GM19395 (cell line): ENCODE data around the gene LEMD2.

Source experiments
- ATAC-seq: cut with Tn5 transposase; IDR thresholded peaks from one replicate; pipeline ENCODE4 v1.9.1; 2021; ENCODE audit warnings: mild to moderate bottlenecking, moderate library complexity; ENCODE audit not compliant: unreplicated experiment

LEMD2 gene

DNA sequence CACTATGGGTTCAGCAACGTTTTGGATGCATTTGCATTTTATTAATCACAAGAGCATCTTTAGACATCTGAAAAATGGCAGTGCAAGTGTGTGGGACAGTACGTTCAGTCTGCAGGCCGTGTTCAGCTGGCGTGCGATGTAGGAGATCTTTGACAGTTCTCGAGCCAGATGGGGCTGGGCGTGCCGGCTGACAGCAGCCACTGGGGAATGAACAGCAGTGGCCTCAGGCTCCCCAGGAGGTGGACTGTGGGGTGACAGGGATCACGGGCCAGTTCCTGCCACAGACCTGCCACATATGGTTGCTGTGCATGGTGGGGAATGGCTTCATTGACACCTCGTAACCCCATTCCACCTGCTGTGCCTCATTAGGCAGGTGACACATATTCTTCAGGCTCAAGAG, 31.3 kb upstream of the LEMD2 start:
- ATAC-seq = no peak

- ATAC-seq = no peak
Measured at GRCh38 chr6:33819021-33819420, 30.1 kb upstream of the LEMD2 start.

DNA sequence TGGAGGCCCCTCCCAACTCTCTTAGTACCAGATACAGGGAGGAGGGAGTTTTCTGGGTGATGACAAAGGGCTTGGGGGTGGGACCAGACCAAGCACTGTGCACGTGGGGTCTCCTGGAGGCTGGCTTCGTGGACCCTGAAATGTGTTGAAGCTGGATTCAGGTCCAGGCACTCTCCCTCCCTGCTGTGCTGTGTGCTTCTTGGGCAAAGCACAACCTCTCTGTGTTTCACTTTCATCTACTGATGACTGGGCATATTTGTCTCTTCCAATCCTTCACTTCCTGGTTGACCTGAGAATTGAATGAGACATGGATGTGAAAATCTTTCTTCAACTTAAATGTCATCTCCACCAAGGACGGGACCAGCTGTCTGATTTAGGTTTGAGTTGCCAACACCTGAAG, 29.4 kb upstream of the LEMD2 start:
- ATAC-seq = no peak

- ATAC-seq = no peak
Measured at GRCh38 chr6:33817489-33817888, 28.6 kb upstream of the LEMD2 start.

- no peak for ATAC-seq
Measured at GRCh38 chr6:33816911-33817310, 28.0 kb upstream of the LEMD2 start.

DNA sequence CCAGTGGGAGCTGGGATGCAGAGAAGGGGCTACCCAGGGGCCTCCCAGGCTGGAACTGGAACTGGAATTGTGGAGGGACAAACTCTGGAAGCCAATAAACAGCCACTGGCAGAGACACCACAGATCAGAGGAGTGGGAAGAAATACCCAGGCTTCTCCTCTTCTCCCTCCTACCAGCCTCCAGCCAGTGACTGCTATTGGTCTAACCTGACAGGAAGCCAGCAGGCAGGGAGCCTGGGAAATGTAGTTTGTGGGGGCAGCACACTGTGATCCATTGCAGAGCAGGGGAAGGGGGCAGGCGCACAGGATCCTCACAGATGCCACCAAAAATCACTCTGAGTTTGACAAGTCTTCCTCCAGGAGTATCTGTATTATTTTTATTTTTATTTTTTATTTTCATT, 26.9 kb upstream of the LEMD2 start:
- no peak for ATAC-seq

DNA sequence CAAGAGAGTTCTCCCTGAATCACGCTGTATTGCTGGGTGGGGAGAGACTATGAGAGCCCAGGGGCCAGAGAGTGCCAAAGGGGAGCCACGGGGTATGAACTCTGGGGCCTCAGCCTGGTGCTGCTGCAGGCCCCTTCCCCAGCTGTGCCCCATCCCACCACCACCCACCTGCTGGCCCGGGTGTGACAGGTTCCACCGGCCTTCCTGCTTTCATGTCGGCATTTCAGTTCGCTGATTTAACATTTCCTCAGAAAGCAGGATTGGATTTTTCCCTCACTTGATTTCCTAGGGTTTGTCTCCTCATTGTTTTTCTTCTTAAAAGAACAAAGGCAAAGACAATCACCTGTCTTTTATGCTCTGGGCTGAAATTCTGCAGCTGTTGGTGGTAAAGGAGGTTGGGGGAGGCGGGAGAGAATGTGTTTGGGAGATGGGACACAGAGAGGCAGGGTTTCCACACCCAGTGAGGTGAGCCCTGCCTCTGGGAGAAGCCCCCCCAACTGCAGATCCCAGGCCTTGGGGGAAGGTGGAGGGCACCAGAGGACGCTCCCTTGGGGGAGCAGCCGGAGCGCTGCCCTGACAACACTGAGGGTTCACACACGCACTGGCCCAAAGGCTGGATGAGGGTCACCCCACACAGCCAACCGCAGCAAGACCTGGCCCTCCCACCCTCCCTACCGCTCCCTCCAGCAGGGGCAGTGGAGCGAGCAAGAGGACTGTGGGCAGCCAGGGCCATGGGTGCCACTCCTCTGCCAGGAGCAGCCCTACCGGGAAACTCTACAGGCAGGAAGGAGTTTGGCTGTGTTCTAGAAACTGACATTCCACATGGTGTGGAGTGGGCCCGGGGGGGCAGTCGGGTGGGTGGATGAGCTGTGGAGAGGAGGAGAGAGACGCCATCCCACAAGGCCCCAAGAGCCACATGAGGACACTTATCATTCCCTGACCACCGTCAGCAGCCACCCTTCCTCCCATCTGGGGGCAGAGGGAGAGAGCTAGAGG, 25.4 kb upstream of the LEMD2 start:
- ATAC-seq = no peak

GRCh38 chr6:33813246-33813904, 24.4 kb upstream of the LEMD2 start:
- ATAC-seq = no peak

GRCh38 chr6:33812669-33813068, 23.7 kb upstream of the LEMD2 start:
- no peak for ATAC-seq

DNA sequence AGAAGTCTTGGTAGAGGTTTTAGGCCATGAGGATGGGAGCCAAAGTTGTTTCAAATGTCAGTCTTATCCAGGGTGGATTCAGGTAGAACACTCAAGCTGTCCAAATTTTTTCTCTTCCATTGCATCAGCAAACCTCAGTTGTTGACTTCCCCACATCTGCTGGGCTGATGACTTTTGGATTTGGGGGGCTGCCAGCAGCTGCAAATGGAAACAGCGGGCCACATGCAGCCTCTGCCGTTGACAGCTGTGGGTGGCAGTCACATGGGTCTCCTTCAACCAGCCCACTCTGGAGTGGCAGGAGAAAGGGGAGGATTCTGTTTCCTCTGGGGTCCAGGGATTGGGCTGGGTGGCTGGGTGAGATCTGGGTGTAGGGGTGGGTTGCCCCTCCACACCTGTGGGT, 20.7 kb upstream of the LEMD2 start:
- ATAC-seq = no peak

GRCh38 chr6:33808641-33809180, 19.8 kb upstream of the LEMD2 start:
- no peak for ATAC-seq

DNA sequence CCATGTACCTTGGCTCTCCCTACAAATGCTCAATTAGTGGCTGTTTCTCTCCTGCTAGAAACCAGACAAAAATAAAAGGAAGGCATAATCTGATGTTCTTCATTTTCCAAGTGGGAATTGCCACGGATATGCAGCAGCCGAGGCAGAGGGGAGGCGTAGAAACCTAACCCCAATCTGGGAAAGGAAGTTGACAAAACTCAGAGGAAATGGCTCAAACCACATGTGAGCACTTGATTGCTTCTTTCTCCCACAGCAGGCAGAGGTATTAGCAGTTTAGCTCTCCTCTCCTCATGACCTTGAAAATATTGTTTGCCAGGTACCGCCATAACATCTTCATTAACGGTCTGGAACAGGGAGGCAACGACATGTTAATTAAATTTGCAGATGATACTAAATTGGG, 18.7 kb upstream of the LEMD2 start:
- ATAC-seq = no peak

- no peak for ATAC-seq
Measured at GRCh38 chr6:33806841-33807240, 17.9 kb upstream of the LEMD2 start.

DNA sequence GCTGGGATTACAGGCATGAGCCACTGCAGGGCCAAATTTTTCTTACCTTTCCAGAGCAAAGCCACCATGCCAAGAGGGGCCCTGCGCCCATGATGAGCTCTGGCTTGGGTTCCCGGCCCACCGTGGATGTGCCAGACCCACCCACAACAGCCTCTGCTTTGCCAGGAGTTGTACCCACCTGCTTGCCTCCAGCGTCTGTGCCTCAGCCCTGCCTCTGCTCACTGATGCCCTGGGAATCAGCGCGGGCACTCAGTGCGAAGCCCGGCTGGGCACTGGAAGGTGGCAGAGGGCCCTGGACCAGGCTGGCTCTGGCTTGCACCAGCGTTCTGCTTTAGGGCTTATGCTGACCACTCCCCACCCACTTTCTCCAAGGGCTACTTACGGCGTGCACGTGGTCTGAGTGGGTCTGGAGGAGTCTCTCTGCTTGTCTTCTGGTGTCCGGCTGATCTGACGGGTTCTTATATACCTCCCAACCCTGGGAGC, 14.7 kb upstream of the LEMD2 start, which contains the start of gene MLN:
MLN (minus strand) TSS at position 433 of the 483 bp plus-strand sequence. CDS start 2,840 bp downstream, outside the sequence.
- no peak for ATAC-seq

DNA sequence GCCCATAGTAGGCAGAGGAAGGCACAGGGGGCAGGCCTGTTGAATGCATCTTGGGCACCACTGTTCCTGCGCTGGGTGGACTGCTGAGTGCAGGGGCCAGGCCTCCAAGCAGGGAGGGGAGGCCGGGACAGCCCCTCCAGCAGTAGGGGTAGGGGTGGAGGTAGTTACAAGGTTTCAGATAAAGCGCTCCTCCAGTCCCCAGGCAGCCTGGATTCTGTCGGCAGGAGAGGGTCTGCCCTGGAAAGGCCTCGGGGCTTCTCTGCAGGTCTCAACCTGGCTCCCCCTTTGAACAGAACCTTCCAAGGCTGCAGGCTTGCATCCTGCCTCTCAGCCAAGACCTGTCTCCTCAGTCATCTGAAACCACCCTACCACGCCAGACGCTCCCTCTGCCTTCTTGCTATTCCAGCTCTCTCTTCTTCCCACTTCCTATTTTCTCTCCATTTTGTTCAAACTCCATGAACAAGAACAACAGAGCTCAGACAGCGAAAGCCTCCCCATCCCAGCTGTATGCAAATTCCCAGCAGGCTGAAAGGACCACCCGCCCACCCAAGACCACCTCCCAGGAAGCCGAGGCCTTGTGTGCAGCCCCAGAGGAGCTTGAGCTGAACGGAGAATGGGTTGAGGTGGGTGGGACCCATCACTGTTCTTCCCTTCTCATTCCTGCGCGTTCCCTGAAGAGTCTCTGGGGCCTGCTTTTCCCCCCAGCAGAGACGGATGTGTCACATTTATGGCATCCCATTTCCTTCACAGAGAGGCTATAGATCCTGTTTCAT, 13.4 kb upstream of the LEMD2 start:
- ATAC-seq = no peak

- no peak for ATAC-seq
Measured at GRCh38 chr6:33801611-33802010, 12.7 kb upstream of the LEMD2 start.

- ATAC-seq = no peak
Measured at GRCh38 chr6:33800248-33800969, 11.5 kb upstream of the LEMD2 start.

GRCh38 chr6:33799454-33800113, 10.7 kb upstream of the LEMD2 start:
- no peak for ATAC-seq

- ATAC-seq = no peak
Measured at GRCh38 chr6:33798343-33798848, 9.5 kb upstream of the LEMD2 start.
